NCI-H2029 treated with DMSO at 0.1 percent for 48 hours (cell line): Measurements from ENCODE around the gene HSF2BP.
"Not testable (repeated sequence)": the region's sequence is repeated elsewhere in the genome, so short reads cannot be mapped to it uniquely, and the experiment has no call there.

Experiments
- DNase-seq: peaks from one replicate; lab custom pipeline; 2025; lab: John Stamatoyannopoulos, UW

Gene HSF2BP

GRCh38 chr21:43597540-43598250 is 61.6 kb downstream of the HSF2BP start:
- no peak for DNase-seq

DNA sequence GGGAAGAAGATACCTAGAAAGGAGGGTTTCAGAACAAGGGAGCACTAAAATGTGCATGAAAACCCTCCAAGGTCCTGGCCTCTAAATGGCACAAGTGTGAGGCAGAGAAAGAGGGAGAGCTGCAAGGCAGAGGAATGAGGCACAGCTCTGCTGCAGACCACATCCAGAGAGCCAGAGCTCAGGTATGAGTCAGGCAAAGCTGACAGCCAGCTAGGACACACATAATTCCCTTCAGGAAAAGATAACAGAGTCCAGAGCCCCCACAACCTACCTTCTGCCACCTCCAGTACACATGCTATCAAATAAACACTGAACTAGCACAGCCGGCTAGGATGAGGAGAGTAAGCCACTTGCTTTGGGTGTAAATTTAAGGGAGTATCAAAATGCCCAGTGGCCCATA is 62.2 kb downstream of the HSF2BP start:
- no peak for DNase-seq

- DNase-seq: no peak
Observed at GRCh38 chr21:43596616-43597015, 62.7 kb downstream of the HSF2BP start.

GRCh38 chr21:43595769-43596168 is 63.5 kb downstream of the HSF2BP start:
- DNase-seq: not testable (repeated sequence)

- DNase-seq: no peak
Observed at GRCh38 chr21:43593078-43593477, 66.2 kb downstream of the HSF2BP start.

DNA sequence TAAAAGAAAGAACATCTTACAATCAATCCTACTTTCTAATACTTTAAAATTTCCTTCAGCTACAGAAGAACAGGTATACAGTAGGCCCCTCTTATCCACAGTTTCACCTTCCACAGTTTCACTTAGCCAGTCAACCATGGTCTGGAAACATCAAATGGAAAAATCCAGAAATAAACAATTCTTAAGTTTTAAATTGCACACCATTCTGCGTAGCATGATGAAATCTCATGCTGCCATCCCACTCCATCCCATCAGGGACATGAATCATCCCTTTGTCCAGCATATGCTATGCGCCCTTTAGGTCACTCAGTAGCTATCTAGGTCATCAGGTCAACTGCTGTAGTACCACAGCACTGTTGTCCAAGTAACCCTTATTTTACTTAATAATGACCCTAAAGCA is 67.7 kb downstream of the HSF2BP start:
- DNase-seq: no peak

DNA sequence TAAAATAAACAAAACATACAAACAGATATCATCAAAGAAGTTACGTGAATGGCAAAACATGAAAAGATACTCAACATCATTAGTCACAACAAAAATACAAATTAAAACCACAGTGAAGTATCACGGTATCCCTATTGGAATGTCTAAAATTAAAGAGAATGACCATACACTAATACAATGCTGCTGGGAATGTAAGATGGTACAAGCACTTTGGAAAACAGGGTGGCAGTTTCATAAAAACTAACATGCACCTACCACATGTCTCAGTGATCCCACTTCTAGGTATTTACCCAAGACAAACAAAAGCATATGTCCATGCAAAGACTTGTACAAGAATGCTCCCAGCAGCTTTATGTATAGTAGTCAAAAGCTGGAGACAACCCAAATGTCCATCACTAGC is 69.1 kb downstream of the HSF2BP start:
- DNase-seq: no peak

- DNase-seq: no peak
Observed at GRCh38 chr21:43588957-43589356, 70.3 kb downstream of the HSF2BP start.

DNA sequence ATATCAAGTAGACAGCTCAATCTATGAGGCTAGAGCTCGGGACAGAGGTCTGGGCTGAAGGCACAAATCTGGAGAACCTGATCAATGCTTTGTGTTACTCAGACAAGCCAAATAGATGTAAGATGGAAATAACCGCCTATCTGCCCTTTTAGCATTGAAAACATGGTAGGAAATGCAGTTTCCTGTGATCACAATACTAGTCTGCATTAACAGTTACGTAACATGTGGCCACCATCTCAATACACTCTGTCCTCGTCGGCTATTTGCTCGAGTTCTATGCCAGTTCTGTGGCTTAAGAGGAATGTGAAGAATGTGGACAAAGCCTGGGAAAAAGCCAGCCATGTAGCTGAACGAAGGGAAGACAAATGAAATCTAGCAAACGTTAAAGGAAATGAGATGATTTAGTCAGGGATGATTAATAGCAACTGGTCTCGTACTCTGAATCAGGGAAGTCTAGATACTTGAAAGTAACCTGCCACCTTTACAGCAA is 73.3 kb downstream of the HSF2BP start:
- peak; percentile 3 for DNase-seq

DNA sequence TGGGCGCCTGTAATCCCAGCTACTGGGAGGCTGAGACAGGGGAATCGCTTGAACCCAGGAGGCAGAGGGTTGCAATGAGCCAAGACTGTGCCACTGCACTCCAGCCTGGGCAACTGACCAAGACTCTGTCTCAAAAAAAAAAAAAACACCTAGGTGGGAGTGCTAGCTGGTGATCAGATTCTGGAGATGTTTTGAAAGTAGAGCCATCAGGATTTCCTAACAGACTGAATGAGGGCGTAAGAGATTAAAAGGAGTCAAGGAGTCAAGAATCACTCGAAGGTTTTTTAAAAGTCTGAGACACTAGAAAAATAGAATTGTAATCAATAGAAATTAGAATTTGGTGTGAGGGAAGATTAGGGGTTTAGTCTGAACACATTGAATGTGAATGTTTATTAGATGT is 73.8 kb downstream of the HSF2BP start:
- no peak for DNase-seq

GRCh38 chr21:43581453-43581852 is 77.8 kb downstream of the HSF2BP start:
- DNase-seq: no peak

GRCh38 chr21:43578677-43579303 is 80.5 kb downstream of the HSF2BP start:
- DNase-seq: no peak

DNA sequence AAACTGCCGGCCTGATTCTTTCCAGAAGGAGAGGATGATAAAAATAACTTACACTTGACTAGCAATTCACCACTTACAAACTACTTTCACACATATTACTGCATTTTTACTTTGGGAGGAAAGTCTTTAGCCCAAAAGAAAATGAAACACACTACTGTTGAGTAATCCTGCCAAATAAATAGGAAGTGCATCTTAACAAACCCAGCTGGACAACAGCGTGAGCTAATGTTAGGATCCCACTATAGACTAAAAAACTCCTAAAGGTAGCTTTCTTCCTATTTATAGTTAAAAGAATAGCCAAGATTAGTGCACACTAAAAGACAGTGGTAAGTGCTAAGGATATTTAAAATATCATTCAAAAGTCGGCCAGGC is 83.8 kb downstream of the HSF2BP start:
- no peak for DNase-seq

DNA sequence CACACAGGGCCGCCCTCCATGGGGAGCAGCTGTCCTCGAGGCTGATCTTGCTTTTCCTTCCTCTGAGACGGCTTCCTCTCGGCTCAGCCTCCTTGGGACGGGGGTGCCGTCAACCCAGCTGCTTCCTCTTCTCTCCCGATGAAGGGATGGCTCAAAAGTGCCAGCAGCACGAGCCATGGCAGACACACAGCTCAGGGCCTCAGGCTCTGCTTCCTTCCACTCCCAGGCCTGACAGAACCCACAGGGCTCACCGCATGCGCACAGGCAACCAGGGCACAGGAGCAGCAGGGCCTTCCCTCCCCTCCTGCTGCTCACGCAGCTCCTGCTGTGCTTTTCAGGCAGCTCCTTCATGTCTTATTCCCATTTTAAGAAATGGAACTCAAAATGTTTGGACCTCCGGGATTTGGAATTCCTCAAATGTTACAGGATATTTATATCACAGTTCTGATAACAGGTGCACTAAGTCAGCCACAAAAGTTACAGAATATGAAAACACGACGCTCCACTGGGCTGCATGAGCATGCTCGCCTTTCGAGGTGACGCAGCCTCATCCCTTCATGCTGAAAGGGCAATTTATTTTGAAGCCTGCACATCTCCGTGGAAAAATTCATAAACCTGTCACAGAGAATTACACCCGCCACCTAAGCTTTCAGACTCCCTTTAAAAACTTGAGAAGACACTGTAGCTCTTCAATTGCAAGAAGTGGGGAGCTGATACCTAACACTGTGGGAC is 84.4 kb downstream of the HSF2BP start:
- DNase-seq: no peak

DNA sequence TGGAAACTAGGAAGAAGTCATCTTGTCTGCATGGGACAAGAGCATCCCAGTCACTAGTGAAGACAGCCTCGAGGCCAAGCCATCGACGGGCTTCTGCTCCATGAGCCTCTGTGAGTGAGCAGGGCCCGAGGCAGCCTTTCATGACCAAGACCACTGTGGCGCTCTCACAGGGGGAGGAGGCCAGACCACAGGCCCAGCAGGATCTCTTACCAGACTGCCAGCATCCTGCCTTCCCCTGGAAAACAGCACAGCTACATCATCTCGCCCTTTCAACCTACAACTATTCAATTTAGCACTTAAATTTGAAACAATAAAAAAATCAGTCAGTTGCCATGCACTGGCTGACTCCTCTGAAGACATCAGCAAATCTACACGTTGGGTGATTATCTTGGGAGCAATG is 85.4 kb downstream of the HSF2BP start:
- no peak for DNase-seq

DNA sequence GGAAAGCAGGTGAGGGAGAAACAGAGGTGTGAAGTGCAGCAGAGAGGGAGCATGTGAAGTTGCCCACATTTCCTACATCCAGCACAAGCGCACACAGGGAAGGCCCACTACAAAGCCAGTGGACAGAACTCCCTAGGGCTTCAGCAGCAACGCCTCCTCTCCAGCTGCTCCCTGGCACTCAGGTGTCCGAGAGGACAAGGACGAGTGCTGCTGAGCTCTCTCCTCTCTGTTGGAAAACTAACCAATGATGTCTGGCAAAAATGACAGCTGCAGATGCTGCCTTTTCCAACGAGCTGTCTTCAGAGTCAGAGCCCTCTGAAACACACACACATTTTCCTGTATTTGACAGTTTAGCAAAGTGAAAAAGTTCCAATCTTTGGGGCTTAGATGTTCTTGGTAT is 86.8 kb downstream of the HSF2BP start:
- DNase-seq: no peak

DNA sequence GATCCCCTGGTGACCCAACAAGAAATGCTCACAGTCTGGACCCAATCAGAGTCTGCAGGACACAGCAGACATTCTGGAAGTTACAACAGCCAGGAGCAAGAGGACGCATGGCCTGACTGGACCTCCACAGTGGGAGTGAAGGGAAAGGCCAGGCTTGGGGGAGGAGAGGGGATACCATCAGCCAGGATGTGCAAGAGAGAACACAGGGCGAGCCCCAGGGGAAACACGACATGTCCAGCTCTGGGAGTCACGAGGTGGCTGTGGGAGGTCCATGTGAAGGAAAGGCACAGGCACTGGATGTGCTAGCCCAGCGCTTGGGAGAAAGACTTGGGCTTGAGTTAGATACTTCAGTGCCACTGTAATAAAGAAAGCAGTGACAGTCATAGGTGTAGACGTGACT is 87.3 kb downstream of the HSF2BP start:
- no peak for DNase-seq

DNA sequence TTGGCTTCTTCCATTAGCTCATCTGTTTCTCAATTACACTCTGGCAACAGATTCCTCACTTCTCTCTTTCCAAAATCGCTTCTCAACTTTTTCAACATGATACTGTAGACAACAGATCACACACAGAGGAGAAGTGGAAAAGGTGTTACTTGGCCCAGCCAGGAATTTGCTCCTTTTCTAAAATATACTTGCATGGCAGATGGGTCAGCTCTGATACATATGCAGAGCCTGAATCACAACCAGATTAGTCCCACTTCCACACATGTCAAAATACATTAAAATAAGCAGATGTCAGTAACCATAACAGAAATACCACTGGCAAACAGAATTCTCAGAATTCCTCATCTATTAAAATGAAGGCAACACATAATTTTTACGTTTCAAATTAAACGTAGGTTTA is 89.1 kb downstream of the HSF2BP start:
- not testable (repeated sequence) for DNase-seq

GRCh38 chr21:43562451-43562850 is 96.8 kb downstream of the HSF2BP start:
- DNase-seq: not testable (repeated sequence)

- not testable (repeated sequence) for DNase-seq
Observed at GRCh38 chr21:43540561-43540960, 118.7 kb downstream of the HSF2BP start.

- not testable (repeated sequence) for DNase-seq
Observed at GRCh38 chr21:43522495-43523131, 136.7 kb downstream of the HSF2BP start.

DNA sequence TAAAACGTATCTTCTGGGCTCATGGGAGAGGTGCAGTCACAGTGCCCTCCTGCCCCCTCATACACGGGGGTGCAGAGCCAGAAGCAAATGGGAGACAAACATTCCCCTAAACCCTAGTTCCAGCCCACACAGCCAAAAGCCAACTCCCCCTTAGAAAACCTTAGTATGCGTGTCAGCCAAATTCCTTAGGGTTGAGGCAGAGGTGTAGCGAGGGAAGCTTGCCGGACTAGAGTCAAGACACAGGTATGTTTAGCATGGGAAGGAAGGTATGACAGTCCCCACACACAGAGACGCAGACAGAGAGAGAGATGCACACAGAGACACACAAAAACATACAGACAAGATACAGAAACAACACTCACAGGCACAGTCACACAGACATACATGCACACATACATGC is 141.6 kb downstream of the HSF2BP start:
- DNase-seq: not testable (repeated sequence)
